H9 (cell line): ENCODE data around the gene PNPLA6. TPM values are rescaled to one million over a fixed set of nuclear protein-coding genes. Genes with fewer than 3 reads are reported as not detected.

ENCODE experiments used
- DNase-seq: peaks from one replicate; pipeline ENCODE4 v3.0.0-alpha.2; 2017
- H2AFZ ChIP-seq: one replicate; pipeline ENCODE4 v1.6.1; 2013; ENCODE audit warnings: mild to moderate bottlenecking, low read length, control low read depth, moderate library complexity
- H2AK5ac ChIP-seq: 2 replicates; pipeline ENCODE4 v1.6.1; 2013; ENCODE audit warnings: low read length, control low read depth, mixed read lengths; ENCODE audit not compliant: insufficient read length
- H2BK120ac ChIP-seq: one replicate; pipeline ENCODE4 v1.6.1; 2013; ENCODE audit warnings: low read depth, mild to moderate bottlenecking, low read length, control low read depth, inconsistent platforms; ENCODE audit not compliant: poor library complexity, severe bottlenecking
- H2BK12ac ChIP-seq: 2 replicates; pipeline ENCODE4 v1.6.1; 2013; ENCODE audit warnings: low read length, control low read depth, mixed read lengths, low read depth; ENCODE audit not compliant: insufficient read length
- H2BK15ac ChIP-seq: 2 replicates; pipeline ENCODE4 v1.6.1; 2013; ENCODE audit warnings: low read depth, low read length, control low read depth
- H2BK20ac ChIP-seq: one replicate; pipeline ENCODE4 v1.6.1; 2013; ENCODE audit warnings: low read depth, mild to moderate bottlenecking, low read length, control low read depth, inconsistent platforms; ENCODE audit not compliant: poor library complexity, severe bottlenecking
- H2BK5ac ChIP-seq: 2 replicates; pipeline ENCODE4 v1.6.1; 2013; ENCODE audit warnings: low read length, control low read depth, mixed read lengths; ENCODE audit not compliant: insufficient read length
- H3K14ac ChIP-seq: 2 replicates; pipeline ENCODE4 v1.6.1; 2013; ENCODE audit warnings: low read length, control low read depth; ENCODE audit not compliant: insufficient read depth
- H3K18ac ChIP-seq: 2 replicates; pipeline ENCODE4 v1.6.1; 2013; ENCODE audit warnings: low read depth, mild to moderate bottlenecking, mixed read lengths, low read length, control low read depth; ENCODE audit not compliant: insufficient read length
- H3K23ac ChIP-seq: 2 replicates; pipeline ENCODE4 v1.6.1; 2013; ENCODE audit warnings: low read length, control low read depth, mixed read lengths, low read depth; ENCODE audit not compliant: insufficient read length
- H3K23me2 ChIP-seq: 2 replicates; pipeline ENCODE4 v1.6.1; 2013; ENCODE audit warnings: low read depth, mild to moderate bottlenecking, mixed read lengths, low read length, control low read depth; ENCODE audit not compliant: insufficient read length, poor library complexity, severe bottlenecking
- H3K27ac ChIP-seq: 2 replicates; pipeline ENCODE4 v1.5.1; 2013; ENCODE audit warnings: low read length, control low read depth, mixed read lengths, low read depth; ENCODE audit not compliant: insufficient read length
- H3K27me3 ChIP-seq: 2 replicates; pipeline ENCODE4 v1.6.1; 2013; ENCODE audit warnings: low read length, control low read depth, inconsistent platforms; ENCODE audit not compliant: insufficient read depth
- H3K4ac ChIP-seq: 2 replicates; pipeline ENCODE4 v1.6.1; 2013; ENCODE audit warnings: low read depth, mild to moderate bottlenecking, control low read depth, inconsistent platforms, low read length, moderate library complexity
- H3K4me1 ChIP-seq: 2 replicates; pipeline ENCODE4 v1.6.1; 2013; ENCODE audit warnings: low read length, control low read depth, inconsistent platforms; ENCODE audit not compliant: insufficient read depth
- H3K4me2 ChIP-seq: 2 replicates; pipeline ENCODE4 v1.6.1; 2013; ENCODE audit warnings: low read length, control low read depth, mixed read lengths; ENCODE audit not compliant: insufficient read length, insufficient read depth
- H3K56ac ChIP-seq: 2 replicates; pipeline ENCODE4 v1.6.1; 2013; ENCODE audit warnings: low read depth, mild to moderate bottlenecking, mixed read lengths, low read length, control low read depth; ENCODE audit not compliant: insufficient read length
- H3K79me1 ChIP-seq: 2 replicates; pipeline ENCODE4 v1.6.1; 2013; ENCODE audit warnings: low read depth, mild to moderate bottlenecking, moderate library complexity, low read length, control low read depth, inconsistent platforms; ENCODE audit not compliant: insufficient read depth, poor library complexity, severe bottlenecking
- H3K79me2 ChIP-seq: 2 replicates; pipeline ENCODE4 v1.6.1; 2013; ENCODE audit warnings: low read length, control low read depth, inconsistent platforms; ENCODE audit not compliant: insufficient read depth
- H3K9ac ChIP-seq: 2 replicates; pipeline ENCODE4 v1.6.1; 2013; ENCODE audit warnings: low read length, control low read depth, mixed read lengths; ENCODE audit not compliant: insufficient read length; ENCODE audit errors: extremely low read depth
- H3K9me3 ChIP-seq: one replicate; pipeline ENCODE4 v1.6.1; 2013; ENCODE audit warnings: low read depth, low read length, inconsistent platforms; ENCODE audit not compliant: control insufficient read depth
- H3T11ph ChIP-seq: one replicate; pipeline ENCODE4 v1.6.1; 2013; ENCODE audit warnings: mild to moderate bottlenecking, low read length, control low read depth, inconsistent platforms
- H4K20me1 ChIP-seq: one replicate; pipeline ENCODE4 v1.6.1; 2013; ENCODE audit not compliant: control insufficient read depth, insufficient read length, insufficient read depth
- H4K5ac ChIP-seq: 2 replicates; pipeline ENCODE4 v1.6.1; 2013; ENCODE audit warnings: low read depth, mild to moderate bottlenecking, mixed read lengths, low read length, control low read depth; ENCODE audit not compliant: insufficient read length
- H4K8ac ChIP-seq: replicated peaks from 2 replicates; pipeline ENCODE4 v1.6.1; 2013; ENCODE audit warnings: low read length, control low read depth, mixed read lengths, low read depth; ENCODE audit not compliant: insufficient read length
- H4K91ac ChIP-seq: 2 replicates; pipeline ENCODE4 v1.6.1; 2013; ENCODE audit warnings: low read depth, mild to moderate bottlenecking, moderate library complexity, mixed read lengths, low read length, control low read depth; ENCODE audit not compliant: insufficient read length
- H3K27ac Mint-ChIP-seq, 3 experiments: 2 replicates in 2 of 3; 3 replicates in 1 of 3; pipeline ENCODE4 v1.8.0; 2020 to 2021; ENCODE audit warnings: mixed read lengths in 3 of 3, mild to moderate bottlenecking in 1 of 3, moderate library complexity in 1 of 3
- H3K27me3 Mint-ChIP-seq: 2 replicates; pipeline ENCODE4 v1.8.0; 2021; ENCODE audit warnings: low read depth, mild to moderate bottlenecking, moderate library complexity, mixed read lengths
- H3K36me3 Mint-ChIP-seq, 3 experiments: 2 replicates in 2 of 3; 3 replicates in 1 of 3; pipeline ENCODE4 v1.8.0; 2020 to 2021; ENCODE audit warnings: low read depth in 3 of 3, mixed read lengths in 3 of 3; ENCODE audit not compliant: insufficient read depth in 1 of 3
- H3K4me1 Mint-ChIP-seq, 2 experiments: 2 replicates each; pipeline ENCODE4 v1.8.0; 2020; ENCODE audit warnings: mixed read lengths in 2 of 2
- H3K4me3 Mint-ChIP-seq, 2 experiments: 2 replicates in 1 of 2; 3 replicates in 1 of 2; pipeline ENCODE4 v1.8.0; 2020 to 2021; ENCODE audit warnings: mild to moderate bottlenecking in 2 of 2, mixed read lengths in 2 of 2, moderate library complexity in 1 of 2
- H3K9me3 Mint-ChIP-seq, 2 experiments: 2 replicates in 1 of 2; 3 replicates in 1 of 2; pipeline ENCODE4 v1.8.0; 2020; ENCODE audit warnings: mild to moderate bottlenecking in 2 of 2, mixed read lengths in 2 of 2, moderate library complexity in 1 of 2
- CTCF ChIP-seq: fragments of 200-600 bp; sonication (generic); conservative IDR thresholded peaks from 3 replicates; pipeline ENCODE4 v1.8.0; 2021; ENCODE audit warnings: antibody characterized with exemption, mild to moderate bottlenecking
- WGBS: extraction: QIAGEN DNeasy Blood & Tissue Kit; methylation state at CpG from one replicate; pipeline ENCODE4 v1.1.7; 2013; ENCODE audit warnings: missing lambda C conversion rate, low lambda C conversion rate, mixed read lengths; ENCODE audit not compliant: insufficient read length; ENCODE audit errors: extremely low coverage; 5-methylcytosine and 5-hydroxymethylcytosine counted together
- total RNA-seq: library from RNA; stranded (reverse); gene quantifications from 2 replicates; pipeline ENCODE4 v1.2.1, GENCODE V29; 2021

The PNPLA6 gene
- total RNA-seq, 1 experiment from 2014 or later: 130 TPM

- WGBS: no CpG with 5 or more reads among the region's 49 CpGs
- H4K20me1 ChIP-seq: no peaks in the 10 kb centered on the region
- H3K9me3 ChIP-seq: no peaks in the 10 kb centered on the region
- Mint-ChIP-seq H3K27me3 (peaks cover 3% of the 10 kb centered on the region; the same call in 1 of the 2 replicates), H3K4me1 (peaks cover 8 to 13% of the 10 kb centered on the region in 2 experiments), H3K4me3 (peak within 1 kb of the TSS; percentile 67 to 75), H3K9me3 (no peaks in the 10 kb centered on the region), H3K36me3 (no peaks in the 10 kb centered on the region), H3K27ac (peak within 1 kb of the TSS; percentile 66 to 98 (median 97); a peak in 6 of 7 replicates)
- peak; percentile 94 for DNase-seq
- no peak within 1 kb of the TSS for H4K8ac ChIP-seq
- H2BK15ac ChIP-seq: no peak within 1 kb of the TSS
- H2BK5ac ChIP-seq: peak within 1 kb of the TSS; percentile 46
- peak within 1 kb of the TSS; percentile 94 for H3K18ac ChIP-seq
- H3K23ac ChIP-seq: peak within 1 kb of the TSS; percentile 62
- H3K9ac ChIP-seq: peak within 1 kb of the TSS; percentile 85
- H2AK5ac ChIP-seq: no peak within 1 kb of the TSS
- H2AFZ ChIP-seq: peak within 1 kb of the TSS; percentile 84
- no peaks in the 10 kb centered on the region for H3K27me3 ChIP-seq
- peak within 1 kb of the TSS; percentile 72 for H3K27ac ChIP-seq
- H2BK20ac ChIP-seq: peak within 1 kb of the TSS; percentile 97
- no peaks in the 10 kb centered on the region for H3K79me2 ChIP-seq
- peak within 1 kb of the TSS; percentile 94 for H3K14ac ChIP-seq
- H4K91ac ChIP-seq: no peak within 1 kb of the TSS
- H3T11ph ChIP-seq: peak within 1 kb of the TSS; percentile 41
- peaks cover 5% of the 10 kb centered on the region; the same call in 1 of the 2 replicates for H3K4me1 ChIP-seq
- no peak within 1 kb of the TSS for H3K56ac ChIP-seq
- H3K4me2 ChIP-seq: peak within 1 kb of the TSS; percentile 63
- H3K79me1 ChIP-seq: no peaks in the 10 kb centered on the region
- peaks cover 3% of the 10 kb centered on the region for H3K23me2 ChIP-seq
- H4K5ac ChIP-seq: peak within 1 kb of the TSS; percentile 92
- H2BK120ac ChIP-seq: peak within 1 kb of the TSS; percentile 69
- peak within 1 kb of the TSS; percentile 57 for H2BK12ac ChIP-seq
- TF ChIP-seq CTCF: no peak
- H3K4ac ChIP-seq: no peak within 1 kb of the TSS; the same call in 1 of the 2 replicates
Observed at GRCh38 chr19:7488736-7489353, 46.7 kb upstream of the PNPLA6 start, which contains the start of gene PEX11G. Gene PEX11G, minus strand, starts transcription at chr19:7489035. Its CDS starts 25 bp downstream, at chr19:7489010.
